Kidney epithelial cell (primary cell): ENCODE measurements around the gene COX8C. TPM values are rescaled to one million over a fixed set of nuclear protein-coding genes. Genes with fewer than 3 reads are reported as not detected.
A peak's percentile ranks its signal among the peaks of the same experiment; 100 is the strongest.

Experiments used
- DNase-seq: peaks from one replicate; pipeline ENCODE4 v3.0.0-alpha.2; 2010; ENCODE audit warnings: low read depth
- H3K27me3 ChIP-seq: 2 replicates; pipeline ENCODE4 v1.6.0; 2011; ENCODE audit warnings: low read length; ENCODE audit not compliant: control insufficient read depth, insufficient read depth
- H3K36me3 ChIP-seq: 2 replicates; pipeline ENCODE4 v1.5.1; 2011; ENCODE audit warnings: low read length; ENCODE audit not compliant: control insufficient read depth, insufficient read depth
- H3K4me3 ChIP-seq: 2 replicates; pipeline ENCODE4 v1.5.1; 2011; ENCODE audit warnings: low read depth, mild to moderate bottlenecking, control low read depth, low read length
- CTCF ChIP-seq: IDR thresholded peaks from 2 replicates; pipeline ENCODE4 v1.5.1; 2011; ENCODE audit warnings: mild to moderate bottlenecking, moderate library complexity, low read length, control low read depth, inconsistent platforms; ENCODE audit not compliant: insufficient read depth, poor library complexity, severe bottlenecking
- total RNA-seq: library from RNA; depleted of rRNA; stranded (reverse); fragments of >200 nt; gene quantifications from 2 replicates; pipeline ENCODE4 v1.2.3, GENCODE V29; 2015

Gene COX8C
- total RNA-seq, 1 donor from 2014 or later, result not detected

GRCh38 chr14:93331728-93332396, 15.1 kb upstream of the COX8C start:
- no peaks in the 10 kb centered on the region for H3K27me3 ChIP-seq
- DNase-seq, result no peak
- no peaks in the 10 kb centered on the region for H3K36me3 ChIP-seq
- no peak for TF ChIP-seq CTCF
- peak overlapping the region; percentile 94 for H3K4me3 ChIP-seq

DNA sequence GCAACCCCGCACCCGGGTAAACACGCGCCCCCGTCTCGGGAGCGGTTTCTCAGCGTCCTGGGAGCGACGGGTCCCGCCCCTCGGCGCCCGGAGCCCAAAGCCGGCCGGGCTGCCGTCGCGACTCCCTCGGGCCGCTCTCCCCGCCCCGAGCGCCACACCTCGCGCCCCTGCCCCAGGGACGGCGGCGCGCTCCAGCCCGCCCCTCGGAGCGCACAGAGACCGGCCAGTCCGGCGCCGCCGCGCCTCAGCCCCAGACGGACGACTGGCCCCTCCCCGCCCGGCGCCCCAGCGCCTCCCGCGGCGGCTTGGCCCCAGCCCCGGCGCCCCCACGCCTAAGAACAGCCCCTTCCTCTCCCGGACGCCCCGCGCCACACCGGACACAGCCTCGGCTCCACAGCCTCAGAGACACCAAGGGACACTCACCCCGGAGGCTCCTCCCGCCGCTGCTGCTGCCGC, 14.6 kb upstream of the COX8C start:
- H3K27me3 ChIP-seq, result no peaks in the 10 kb centered on the region
- no peaks in the 10 kb centered on the region for H3K36me3 ChIP-seq
- TF ChIP-seq CTCF, result no peak
- H3K4me3 ChIP-seq, result peak overlapping the region; percentile 94
- no peak for DNase-seq

GRCh38 chr14:93332853-93333630, 13.9 kb upstream of the COX8C start, which contains the start of gene BTBD7:
TSS of gene BTBD7 (minus strand) at chr14:93333036. CDS start at chr14:93296051, 36,985 bp downstream.
- peak; percentile 65 for DNase-seq
- H3K36me3 ChIP-seq, result no peaks in the 10 kb centered on the region
- peak within 1 kb of the TSS; percentile 94 for H3K4me3 ChIP-seq
- TF ChIP-seq CTCF, result peak; percentile 22
- H3K27me3 ChIP-seq, result no peaks in the 10 kb centered on the region

- no peak for DNase-seq
- Histone ChIP-seq H3K4me3 (peak overlapping the region; percentile 94), H3K36me3 (no peaks in the 10 kb centered on the region), H3K27me3 (no peaks in the 10 kb centered on the region)
- TF ChIP-seq CTCF, result no peak
Measured at GRCh38 chr14:93333631-93334103, 13.3 kb upstream of the COX8C start.

GRCh38 chr14:93337143-93337753, 9.7 kb upstream of the COX8C start:
- H3K27me3 ChIP-seq, result no peaks in the 10 kb centered on the region
- H3K36me3 ChIP-seq, result no peaks in the 10 kb centered on the region
- H3K4me3 ChIP-seq, result no peak overlapping the region
- no peak for DNase-seq
- TF ChIP-seq CTCF, result no peak
